ENCODE measurements around the gene ZC2HC1B.
A peak's percentile ranks its signal among the peaks of the same experiment; 100 is the strongest.

ZC2HC1B gene

GRCh38 chr6:143939364-143939763 lies 75.1 kb downstream of the ZC2HC1B start:
- Histone ChIP-seq H3K4ac (ENCODE audit: low read length) (no peak overlapping the region), H3K14ac (ENCODE audit: low read length) (no peak overlapping the region), H2BK12ac (ENCODE audit: low read length) (no peak overlapping the region), H3K4me2 (ENCODE audit: insufficient read depth, low read length, poor library complexity, severe bottlenecking) (no peak overlapping the region), H3K27me3 (ENCODE audit: control insufficient read depth in 3 of 3, insufficient read depth in 3 of 3, low read depth in 1 of 3, low read length in 3 of 3) (no peaks in the 10 kb centered on the region), H3K9me3 (replicated peaks in 1 of 2; ENCODE audit: control insufficient read depth in 2 of 2, insufficient read depth in 1 of 2, low read depth in 1 of 2, low read length in 2 of 2) (peaks cover 0 to 3% of the 10 kb centered on the region in 2 donors), H3K23ac (ENCODE audit: low read depth, low read length, poor library complexity) (no peak overlapping the region), H3K36me3 (replicated peaks in 1 of 2; ENCODE audit: control insufficient read depth in 2 of 2, insufficient read depth in 2 of 2, low read length in 2 of 2) (peaks cover 0 to 7% of the 10 kb centered on the region in 2 donors), H4K91ac (ENCODE audit: low read depth, low read length, poor library complexity) (no peak overlapping the region), H2BK5ac (ENCODE audit: low read length) (no peak overlapping the region), H2AFZ (ENCODE audit: low read length) (no peak overlapping the region), H3K9ac (ENCODE audit: low read depth, low read length, poor library complexity) (no peak overlapping the region), H2BK15ac (ENCODE audit: low read length) (no peak overlapping the region), H3K79me1 (ENCODE audit: low read depth, low read length) (peaks cover 1% of the 10 kb centered on the region), H3K18ac (ENCODE audit: low read length) (no peak overlapping the region), H2AK5ac (ENCODE audit: low read depth, low read length) (no peak overlapping the region), H3K27ac (replicated peaks; ENCODE audit: low read length) (no peak overlapping the region), H2BK120ac (ENCODE audit: low read depth, low read length) (no peak overlapping the region), H3K4me1 (ENCODE audit: control insufficient read depth in 2 of 2, insufficient read depth in 1 of 2, low read depth in 1 of 2, low read length in 2 of 2) (peaks cover 0 to 2% of the 10 kb centered on the region in 2 donors), H4K8ac (ENCODE audit: low read depth, low read length) (no peak overlapping the region), H3K4me3 (ENCODE audit: low read length in 2 of 2) (no peak overlapping the region)
- no peak for DNase-seq (ENCODE audit: low spot score)
- no CpG with 5 or more reads among the region's 4 CpGs for WGBS, 2 donors (ENCODE audit: extremely low coverage in 2 of 2, insufficient read length in 2 of 2, insufficient replicate concordance in 1 of 2)

- no peak overlapping the region for H3K4me3 ChIP-seq (ENCODE audit: low read length in 2 of 2)
- no peak overlapping the region for H2BK12ac ChIP-seq (ENCODE audit: low read length)
- no peak overlapping the region for H3K14ac ChIP-seq (ENCODE audit: low read length)
- H2BK120ac ChIP-seq (ENCODE audit: low read depth, low read length): no peak overlapping the region
- H3K27ac ChIP-seq (replicated peaks; ENCODE audit: low read length): no peak overlapping the region
- H3K23ac ChIP-seq (ENCODE audit: low read depth, low read length, poor library complexity): no peak overlapping the region
- no peak overlapping the region for H2BK5ac ChIP-seq (ENCODE audit: low read length)
- no peak overlapping the region for H2BK15ac ChIP-seq (ENCODE audit: low read length)
- peaks cover 0 to under 1% of the 10 kb centered on the region in 2 donors for H3K9me3 ChIP-seq (replicated peaks in 1 of 2; ENCODE audit: control insufficient read depth in 2 of 2, insufficient read depth in 1 of 2, low read depth in 1 of 2, low read length in 2 of 2)
- H3K79me1 ChIP-seq (ENCODE audit: low read depth, low read length): no peaks in the 10 kb centered on the region
- H3K4me1 ChIP-seq (ENCODE audit: control insufficient read depth in 2 of 2, insufficient read depth in 1 of 2, low read depth in 1 of 2, low read length in 2 of 2): peaks cover 0 to 2% of the 10 kb centered on the region in 2 donors
- no peak overlapping the region for H3K18ac ChIP-seq (ENCODE audit: low read length)
- H3K27me3 ChIP-seq (ENCODE audit: control insufficient read depth in 3 of 3, insufficient read depth in 3 of 3, low read depth in 1 of 3, low read length in 3 of 3): no peaks in the 10 kb centered on the region
- no peak overlapping the region for H4K8ac ChIP-seq (ENCODE audit: low read depth, low read length)
- no peak overlapping the region for H3K4ac ChIP-seq (ENCODE audit: low read length)
- H3K36me3 ChIP-seq (replicated peaks in 1 of 2; ENCODE audit: control insufficient read depth in 2 of 2, insufficient read depth in 2 of 2, low read length in 2 of 2): peaks cover 0 to 7% of the 10 kb centered on the region in 2 donors
- H2AFZ ChIP-seq (ENCODE audit: low read length): no peak overlapping the region
- H2AK5ac ChIP-seq (ENCODE audit: low read depth, low read length): no peak overlapping the region
- H3K4me2 ChIP-seq (ENCODE audit: insufficient read depth, low read length, poor library complexity, severe bottlenecking): no peak overlapping the region
- no peak for DNase-seq (ENCODE audit: low spot score)
- no CpG with 5 or more reads among the region's 4 CpGs for WGBS, 2 donors (ENCODE audit: extremely low coverage in 2 of 2, insufficient read length in 2 of 2, insufficient replicate concordance in 1 of 2)
- no peak overlapping the region for H4K91ac ChIP-seq (ENCODE audit: low read depth, low read length, poor library complexity)
- H3K9ac ChIP-seq (ENCODE audit: low read depth, low read length, poor library complexity): no peak overlapping the region
These were observed 75.8 kb downstream of the ZC2HC1B start for GRCh38 chr6:143940011-143940597.

GRCh38 chr6:143941852-143942627 lies 77.8 kb downstream of the ZC2HC1B start:
- Histone ChIP-seq H3K27ac (replicated peaks; ENCODE audit: low read length) (no peak overlapping the region), H2AK5ac (ENCODE audit: low read depth, low read length) (no peak overlapping the region), H3K27me3 (ENCODE audit: control insufficient read depth in 3 of 3, insufficient read depth in 3 of 3, low read depth in 1 of 3, low read length in 3 of 3) (no peaks in the 10 kb centered on the region), H3K4ac (ENCODE audit: low read length) (no peak overlapping the region), H3K4me2 (ENCODE audit: insufficient read depth, low read length, poor library complexity, severe bottlenecking) (no peak overlapping the region), H3K14ac (ENCODE audit: low read length) (no peak overlapping the region), H2BK12ac (ENCODE audit: low read length) (peak overlapping the region; percentile 59), H2AFZ (ENCODE audit: low read length) (no peak overlapping the region), H2BK15ac (ENCODE audit: low read length) (peak overlapping the region; percentile 71), H3K9ac (ENCODE audit: low read depth, low read length, poor library complexity) (no peak overlapping the region), H3K79me1 (ENCODE audit: low read depth, low read length) (no peaks in the 10 kb centered on the region), H4K91ac (ENCODE audit: low read depth, low read length, poor library complexity) (no peak overlapping the region), H2BK5ac (ENCODE audit: low read length) (peak overlapping the region; percentile 8), H2BK120ac (ENCODE audit: low read depth, low read length) (no peak overlapping the region), H3K4me3 (ENCODE audit: low read length in 2 of 2) (no peak overlapping the region), H3K36me3 (replicated peaks in 1 of 2; ENCODE audit: control insufficient read depth in 2 of 2, insufficient read depth in 2 of 2, low read length in 2 of 2) (peaks cover 0 to 19% of the 10 kb centered on the region in 2 donors), H3K4me1 (ENCODE audit: control insufficient read depth in 2 of 2, insufficient read depth in 1 of 2, low read depth in 1 of 2, low read length in 2 of 2) (peaks cover 0 to 2% of the 10 kb centered on the region in 2 donors), H4K8ac (ENCODE audit: low read depth, low read length) (no peak overlapping the region), H3K18ac (ENCODE audit: low read length) (peak overlapping the region; percentile 23), H3K23ac (ENCODE audit: low read depth, low read length, poor library complexity) (no peak overlapping the region), H3K9me3 (replicated peaks in 1 of 2; ENCODE audit: control insufficient read depth in 2 of 2, insufficient read depth in 1 of 2, low read depth in 1 of 2, low read length in 2 of 2) (peaks cover 0 to 2% of the 10 kb centered on the region in 2 donors)
- no CpG with 5 or more reads among the region's 20 CpGs for WGBS, 2 donors (ENCODE audit: extremely low coverage in 2 of 2, insufficient read length in 2 of 2, insufficient replicate concordance in 1 of 2)
- DNase-seq (ENCODE audit: low spot score): peak; percentile 68

GRCh38 chr6:143948208-143948607 lies 83.9 kb downstream of the ZC2HC1B start:
- Histone ChIP-seq H3K4me1 (ENCODE audit: control insufficient read depth in 2 of 2, insufficient read depth in 1 of 2, low read depth in 1 of 2, low read length in 2 of 2) (peaks cover 0 to 3% of the 10 kb centered on the region in 2 donors), H2BK5ac (ENCODE audit: low read length) (no peak overlapping the region), H3K9ac (ENCODE audit: low read depth, low read length, poor library complexity) (no peak overlapping the region), H3K23ac (ENCODE audit: low read depth, low read length, poor library complexity) (no peak overlapping the region), H2BK120ac (ENCODE audit: low read depth, low read length) (no peak overlapping the region), H3K79me1 (ENCODE audit: low read depth, low read length) (no peaks in the 10 kb centered on the region), H3K9me3 (replicated peaks in 1 of 2; ENCODE audit: control insufficient read depth in 2 of 2, insufficient read depth in 1 of 2, low read depth in 1 of 2, low read length in 2 of 2) (peaks cover 0 to 17% of the 10 kb centered on the region in 2 donors), H3K4ac (ENCODE audit: low read length) (no peak overlapping the region), H3K18ac (ENCODE audit: low read length) (no peak overlapping the region), H2BK15ac (ENCODE audit: low read length) (no peak overlapping the region), H3K4me2 (ENCODE audit: insufficient read depth, low read length, poor library complexity, severe bottlenecking) (no peak overlapping the region), H2AK5ac (ENCODE audit: low read depth, low read length) (no peak overlapping the region), H2BK12ac (ENCODE audit: low read length) (no peak overlapping the region), H4K8ac (ENCODE audit: low read depth, low read length) (no peak overlapping the region), H3K27ac (replicated peaks; ENCODE audit: low read length) (no peak overlapping the region), H3K36me3 (replicated peaks in 1 of 2; ENCODE audit: control insufficient read depth in 2 of 2, insufficient read depth in 2 of 2, low read length in 2 of 2) (peaks cover 0 to 72% of the 10 kb centered on the region in 2 donors), H3K14ac (ENCODE audit: low read length) (no peak overlapping the region), H2AFZ (ENCODE audit: low read length) (no peak overlapping the region), H4K91ac (ENCODE audit: low read depth, low read length, poor library complexity) (no peak overlapping the region), H3K4me3 (ENCODE audit: low read length in 2 of 2) (no peak overlapping the region), H3K27me3 (ENCODE audit: control insufficient read depth in 3 of 3, insufficient read depth in 3 of 3, low read depth in 1 of 3, low read length in 3 of 3) (no peaks in the 10 kb centered on the region)
- no peak for DNase-seq (ENCODE audit: low spot score)
- WGBS, 2 donors (ENCODE audit: extremely low coverage in 2 of 2, insufficient read length in 2 of 2, insufficient replicate concordance in 1 of 2): no CpG with 5 or more reads among the region's 7 CpGs
